Right cardiac atrium (tissue), 5 donors: ENCODE results near the gene LAMA5. TPM values are rescaled to one million over a fixed set of nuclear protein-coding genes. Genes with fewer than 3 reads are reported as not detected.
A peak's percentile ranks its signal among the peaks of the same experiment; 100 is the strongest.

Experiments
- ATAC-seq, 2 donors: fragments of 200-7000 bp; cut with Tn5 transposase; one replicate each; pipeline versions ENCODE4 v1.8.0 to v1.9.1; 2020; ENCODE audit warnings: moderate library complexity in 2 of 2, mild to moderate bottlenecking in 1 of 2
- DNase-seq, 3 donors: peaks; one replicate each; pipeline ENCODE4 v3.0.0-alpha.2; 2020
- H3K27ac ChIP-seq: one replicate; pipeline ENCODE4 v1.5.1; 2013; ENCODE audit warnings: mild to moderate bottlenecking, low read length, control low read depth, moderate library complexity
- H3K27me3 ChIP-seq: one replicate; pipeline ENCODE4 v1.6.1; 2013; ENCODE audit not compliant: control insufficient read depth, insufficient read depth
- H3K4me1 ChIP-seq: one replicate; pipeline ENCODE4 v1.6.1; 2013; ENCODE audit warnings: low read length; ENCODE audit not compliant: control insufficient read depth, insufficient read depth
- H3K4me3 ChIP-seq: one replicate; pipeline ENCODE4 v1.5.1; 2013; ENCODE audit warnings: low read length, control low read depth
- H3K9me3 ChIP-seq: one replicate; pipeline ENCODE4 v1.6.1; 2013; ENCODE audit warnings: low read length; ENCODE audit not compliant: control insufficient read depth
- WGBS: extraction: QIAGEN DNeasy Blood & Tissue Kit; methylation state at CpG from one replicate; pipeline ENCODE4 v1.1.7; 2013; 5-methylcytosine and 5-hydroxymethylcytosine counted together
- intact Hi-C, 4 donors: fragments of 100-400 bp; cut with DNase I; formaldehyde crosslinking; loops; one replicate each; pipeline versions ENCODE4 v1.11.0 to v1.14.0; 2022 to 2023
- polyA plus RNA-seq: library from polyadenylated mRNA; stranded (reverse); fragments of 200-250 nt; gene quantifications from one replicate; pipeline ENCODE4 v1.2.3, GENCODE V29; 2013
- total RNA-seq, 4 donors: library from RNA; stranded (reverse); fragmentation: NEBNext Ultra II Directional; extraction: Animal tissue kit (Norgen Biotek cat#: 25700); gene quantifications; one replicate each; pipeline ENCODE4 v1.2.1, GENCODE V29; 2021
- donor health status: healthy with polysubstance abuse.
- donor health status: DM: no; HTN: yes; CAD: no.
- donor health status: DM: no; HTN: no; CAD: no.
- donor health status: DM: no; HTN: yes; CAD: no; lungs with severe emphysema.
- donor health status: DM: yes; HTN: yes; CAD: no.

Gene LAMA5
- total and polyA plus RNA-seq, 5 donors = 77.4 to 97.9 (median 88.6) TPM

DNA sequence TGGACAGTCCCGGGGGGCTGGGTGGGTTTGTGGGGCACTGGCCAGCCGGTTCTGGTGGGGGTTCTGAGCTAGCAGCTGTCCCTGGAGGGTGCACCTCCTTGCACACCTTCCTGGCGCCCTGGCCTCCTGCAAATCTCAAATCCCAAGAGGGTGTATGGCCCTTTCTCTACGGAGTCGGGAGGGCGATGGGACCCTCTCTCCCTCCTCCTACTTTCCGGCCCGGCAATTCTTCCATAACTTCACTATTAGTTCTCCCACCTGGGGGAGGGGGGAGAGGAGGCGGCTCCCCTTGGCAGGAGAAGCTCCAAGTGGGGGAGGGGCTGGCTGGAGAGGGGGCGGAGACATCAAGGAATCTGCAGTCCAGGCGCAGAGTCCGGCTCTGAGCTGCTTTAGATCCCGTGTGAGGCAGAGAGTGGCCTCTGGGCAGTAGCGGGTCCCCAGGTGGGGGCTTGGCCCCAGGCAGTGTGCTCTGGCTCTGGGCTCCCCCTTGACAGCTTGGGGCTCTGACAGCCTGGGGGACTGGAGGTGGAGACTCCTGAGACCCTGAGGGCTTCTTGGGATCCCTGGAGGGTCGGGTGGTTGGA lies 1.4 kb upstream of the LAMA5 start:
- no peaks in the 10 kb centered on the region for H3K27me3 ChIP-seq
- ATAC-seq = no peak
- intact Hi-C loops = no loop called here
- H3K4me3 ChIP-seq = no peak overlapping the region
- peaks cover 5% of the 10 kb centered on the region for H3K4me1 ChIP-seq
- WGBS = 10% methylated on average over 15 of the region's 15 CpGs
- no peak overlapping the region for H3K27ac ChIP-seq
- DNase-seq = peak; percentile 47 to 84 (median 76)
- no peaks in the 10 kb centered on the region for H3K9me3 ChIP-seq

DNA sequence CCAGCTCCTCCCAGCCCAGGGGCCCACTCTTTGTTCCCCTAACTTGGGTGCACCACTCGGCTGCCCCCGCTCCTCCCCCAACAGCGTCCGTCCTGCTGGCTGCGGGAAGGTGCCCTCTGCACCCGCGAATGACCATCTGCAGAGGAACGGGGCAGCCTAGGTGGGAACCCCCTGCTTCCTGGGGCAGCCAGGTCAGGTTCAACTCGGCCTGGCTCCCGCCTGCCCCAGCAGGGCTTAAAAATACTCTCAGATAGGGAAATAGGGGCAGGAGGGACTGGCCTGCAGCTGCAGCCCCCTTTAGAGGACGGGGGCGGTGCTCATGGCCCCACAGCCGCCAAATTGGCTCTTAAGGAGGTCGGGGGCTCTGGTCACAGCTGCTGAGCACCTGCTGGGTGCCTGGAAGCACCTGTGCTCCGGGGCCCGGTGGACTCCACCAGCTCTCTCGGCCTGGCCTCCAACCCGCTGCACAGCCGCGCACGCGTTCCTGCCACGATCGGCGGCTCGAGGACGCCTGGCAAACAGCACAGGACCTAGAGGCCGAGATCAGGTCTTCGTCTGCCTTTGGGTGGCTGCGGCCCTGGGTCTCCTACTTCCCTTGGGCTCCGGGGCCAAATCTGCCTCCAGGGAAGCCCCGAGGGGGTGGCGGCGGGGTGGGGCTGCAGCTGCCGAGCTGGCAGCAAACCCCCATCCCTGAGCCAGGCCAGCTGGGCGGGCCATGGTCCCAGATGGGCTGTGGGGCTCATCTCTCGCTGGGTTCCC lies 700 bp upstream of the LAMA5 start:
- peak; percentile 53 to 85 (median 79) for DNase-seq
- no peak for ATAC-seq
- intact Hi-C loops = no loop called here
- WGBS = 5% methylated on average over 37 of the region's 37 CpGs
- H3K9me3 ChIP-seq = no peaks in the 10 kb centered on the region
- H3K27me3 ChIP-seq = no peaks in the 10 kb centered on the region
- peak overlapping the region; percentile 84 for H3K4me3 ChIP-seq
- H3K4me1 ChIP-seq = peaks cover 8% of the 10 kb centered on the region
- H3K27ac ChIP-seq = peak overlapping the region; percentile 24

DNA sequence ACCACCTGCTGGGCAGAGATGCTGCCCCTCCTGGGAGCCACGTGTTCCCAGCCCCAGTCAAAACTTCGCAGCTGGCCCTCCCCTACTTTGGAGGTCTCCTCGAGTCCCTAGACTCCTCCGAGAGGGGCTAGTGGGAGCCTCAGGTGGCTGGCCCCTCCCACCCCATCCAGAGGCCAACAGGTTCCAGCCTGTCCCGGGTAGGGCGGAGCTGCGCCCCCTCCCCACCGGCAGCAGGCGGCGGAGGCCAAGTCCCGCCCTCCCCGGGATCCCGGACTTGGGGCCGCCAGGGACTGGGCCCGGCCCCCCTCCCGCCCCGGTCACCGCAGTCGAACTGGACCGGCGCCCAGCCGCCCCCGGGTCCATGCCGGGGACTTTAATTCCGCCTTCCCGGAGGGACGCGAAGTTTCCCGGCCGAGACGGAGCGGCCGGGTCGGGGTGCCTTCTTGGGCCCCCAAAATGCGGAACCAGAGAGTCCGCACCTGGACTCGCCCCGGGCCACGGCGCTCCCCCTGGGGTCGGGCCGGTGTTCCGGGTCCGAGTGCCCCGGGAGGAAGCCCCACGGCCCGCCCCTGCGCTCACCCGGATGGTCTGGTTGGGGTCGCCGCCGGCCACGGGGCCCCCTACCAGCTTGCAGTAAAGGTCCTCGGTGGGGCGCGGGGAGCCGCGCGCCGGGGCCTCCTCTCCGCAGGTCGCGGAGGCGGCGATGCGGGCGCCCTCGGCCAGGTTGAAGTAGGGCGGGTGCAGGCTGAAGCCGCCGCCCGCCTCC lies 559 bp downstream of the LAMA5 start:
- Histone ChIP-seq H3K4me1 (peaks cover 13% of the 10 kb centered on the region), H3K4me3 (peak overlapping the region; percentile 84), H3K27ac (peak overlapping the region; percentile 61), H3K9me3 (no peaks in the 10 kb centered on the region), H3K27me3 (no peaks in the 10 kb centered on the region)
- DNase-seq (peak; percentile 53 to 81 (median 74)), ATAC-seq (peak; percentile 2 to 15)
- 1% methylated on average over 72 of the region's 72 CpGs for WGBS
- intact Hi-C loops = no loop called here

GRCh38 chr20:62365814-62366369 lies 1.2 kb downstream of the LAMA5 start:
- 22% methylated on average over 10 of the region's 10 CpGs for WGBS
- DNase-seq = peak; percentile 47 to 68 (median 68)
- Histone ChIP-seq H3K27ac (peak overlapping the region; percentile 61), H3K27me3 (no peaks in the 10 kb centered on the region), H3K9me3 (no peaks in the 10 kb centered on the region), H3K4me1 (peaks cover 13% of the 10 kb centered on the region), H3K4me3 (peak overlapping the region; percentile 84)
- ATAC-seq = peak; percentile 23 to 48
- intact Hi-C loops = no loop called here

- H3K9me3 ChIP-seq = no peaks in the 10 kb centered on the region
- peak overlapping the region; percentile 84 for H3K4me3 ChIP-seq
- peak overlapping the region; percentile 61 for H3K27ac ChIP-seq
- intact Hi-C loops = no loop called here
- H3K4me1 ChIP-seq = peaks cover 13% of the 10 kb centered on the region
- ATAC-seq (peak; percentile 31 to 46), DNase-seq (peak; percentile 61 to 86 (median 85))
- 47% methylated on average over 27 of the region's 27 CpGs for WGBS
- H3K27me3 ChIP-seq = no peaks in the 10 kb centered on the region
Measured at GRCh38 chr20:62364911-62365736, 2.0 kb downstream of the LAMA5 start.

- peaks cover 15% of the 10 kb centered on the region for H3K4me1 ChIP-seq
- WGBS = 64% methylated on average over 22 of the region's 22 CpGs
- H3K9me3 ChIP-seq = no peaks in the 10 kb centered on the region
- peak overlapping the region; percentile 61 for H3K27ac ChIP-seq
- intact Hi-C loops = no loop called here
- peak; percentile 64 to 81 (median 71) for DNase-seq
- peak; percentile 3 to 39 for ATAC-seq
- no peaks in the 10 kb centered on the region for H3K27me3 ChIP-seq
- H3K4me3 ChIP-seq = no peak overlapping the region
Measured at GRCh38 chr20:62363920-62364851, 2.9 kb downstream of the LAMA5 start.

- Histone ChIP-seq H3K27me3 (no peaks in the 10 kb centered on the region), H3K4me1 (peaks cover 17% of the 10 kb centered on the region), H3K9me3 (no peaks in the 10 kb centered on the region), H3K4me3 (no peak overlapping the region), H3K27ac (peak overlapping the region; percentile 49)
- ATAC-seq (no peak), DNase-seq (peak; percentile 24 to 74 (median 54))
- intact Hi-C loops = no loop called here
- WGBS = 60% methylated on average over 20 of the region's 20 CpGs
Measured at GRCh38 chr20:62362991-62363919, 3.9 kb downstream of the LAMA5 start.

DNA sequence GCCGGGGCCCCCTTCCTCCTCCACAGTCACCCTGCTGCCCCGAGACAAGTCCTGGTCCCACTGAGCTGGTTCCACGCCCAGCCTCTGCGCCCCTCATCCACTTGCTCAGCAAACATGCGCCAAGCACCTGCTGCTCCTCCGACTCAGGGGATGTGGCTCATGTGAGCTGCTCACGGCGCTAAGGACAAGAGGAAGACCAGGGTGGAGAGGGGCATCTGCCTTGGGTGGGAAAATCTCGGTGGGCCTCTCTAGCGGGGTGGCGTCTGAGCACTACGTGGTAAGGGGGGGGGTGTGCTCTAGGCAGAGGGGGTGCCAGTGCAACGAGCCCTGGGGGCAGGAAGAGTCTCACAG lies 4.5 kb downstream of the LAMA5 start:
- peaks cover 23% of the 10 kb centered on the region for H3K4me1 ChIP-seq
- no peaks in the 10 kb centered on the region for H3K9me3 ChIP-seq
- peak overlapping the region; percentile 19 for H3K27ac ChIP-seq
- intact Hi-C loops = no loop called here
- ATAC-seq (no peak), DNase-seq (no peak)
- no peaks in the 10 kb centered on the region for H3K27me3 ChIP-seq
- no peak overlapping the region for H3K4me3 ChIP-seq
- 62% methylated on average over 13 of the region's 13 CpGs for WGBS
